ENCODE measurements around the gene PTGS2.

GRCh38 chr1:186689907-186690306, 9.7 kb upstream of the PTGS2 start:
- no peak for TF ChIP-seq ZNF274 (IDR thresholded peaks at IDR 0.05; ENCODE audit: low read depth, low read length)
- no peak for TF ChIP-seq YY1 (IDR thresholded peaks at IDR 0.05; ENCODE audit: insufficient read depth, insufficient read length)
- TF ChIP-seq SUZ12 (IDR thresholded peaks at IDR 0.05; ENCODE audit: extremely low read depth, insufficient read depth, insufficient read length) = no peak

All from NT2/D1 (cell line).